ENCODE results near the gene ZNF579.

ZNF579 gene

GRCh38 chr19:55567708-55568328, 12.8 kb downstream of the ZNF579 start:
- DNase-seq (ENCODE audit: low read depth) = no peak

GRCh38 chr19:55566823-55567222, 13.8 kb downstream of the ZNF579 start:
- no peak for DNase-seq (ENCODE audit: low read depth)

GRCh38 chr19:55563261-55563690, 17.4 kb downstream of the ZNF579 start:
- no peak for DNase-seq (ENCODE audit: low read depth)

- DNase-seq (ENCODE audit: low read depth) = no peak
Measured at GRCh38 chr19:55559684-55560083, 21.0 kb downstream of the ZNF579 start.

GRCh38 chr19:55554741-55555152, 25.9 kb downstream of the ZNF579 start:
- no peak for DNase-seq (ENCODE audit: low read depth)

- DNase-seq (ENCODE audit: low read depth) = no peak
Measured at GRCh38 chr19:55554302-55554701, 26.3 kb downstream of the ZNF579 start.

GRCh38 chr19:55553217-55554182, 27.1 kb downstream of the ZNF579 start:
- DNase-seq (ENCODE audit: low read depth) = no peak

GRCh38 chr19:55552620-55553019, 28.0 kb downstream of the ZNF579 start:
- DNase-seq (ENCODE audit: low read depth) = no peak

GRCh38 chr19:55552206-55552605, 28.4 kb downstream of the ZNF579 start:
- DNase-seq (ENCODE audit: low read depth) = no peak

- no peak for DNase-seq (ENCODE audit: low read depth)
Measured at GRCh38 chr19:55550321-55550650, 30.4 kb downstream of the ZNF579 start.

- DNase-seq (ENCODE audit: low read depth) = no peak
Measured at GRCh38 chr19:55549500-55550320, 30.9 kb downstream of the ZNF579 start.

GRCh38 chr19:55546822-55547614, 33.6 kb downstream of the ZNF579 start:
- no peak for DNase-seq (ENCODE audit: low read depth)

GRCh38 chr19:55546011-55546410, 34.6 kb downstream of the ZNF579 start:
- DNase-seq (ENCODE audit: low read depth) = no peak

GRCh38 chr19:55545443-55545842, 35.2 kb downstream of the ZNF579 start, which contains the start of gene SBK3:
Gene SBK3, minus strand, starts transcription at chr19:55545543. Its CDS starts 0 bp downstream, at chr19:55545543.
- DNase-seq (ENCODE audit: low read depth) = no peak

GRCh38 chr19:55544776-55545439, 35.7 kb downstream of the ZNF579 start:
- no peak for DNase-seq (ENCODE audit: low read depth)

- DNase-seq (ENCODE audit: low read depth) = no peak
Measured at GRCh38 chr19:55544014-55544413, 36.6 kb downstream of the ZNF579 start.

GRCh38 chr19:55543567-55543966, 37.1 kb downstream of the ZNF579 start:
- no peak for DNase-seq (ENCODE audit: low read depth)

- no peak for DNase-seq (ENCODE audit: low read depth)
Measured at GRCh38 chr19:55542292-55542855, 38.3 kb downstream of the ZNF579 start.

GRCh38 chr19:55541091-55541490, 39.6 kb downstream of the ZNF579 start:
- no peak for DNase-seq (ENCODE audit: low read depth)

GRCh38 chr19:55540619-55541018, 40.0 kb downstream of the ZNF579 start:
- DNase-seq (ENCODE audit: low read depth) = no peak

All from stimulated activated CD8-positive, alpha-beta memory T cell treated with anti-CD3 and anti-CD28 coated beads, Interleukin-15, amount 100 ng/mL, for 1 hour (primary cell).